Activated CD4-positive, CD25-positive, alpha-beta regulatory T cell treated with anti-CD3 and anti-CD28 coated beads, Interleukin-2, amount 50 U/mL, for 72 hours (primary cell): ENCODE data around the gene RAB13.
A peak's percentile ranks its signal among the peaks of the same experiment; 100 is the strongest.
"Not testable (repeated sequence)": the region's sequence is repeated elsewhere in the genome, so short reads cannot be mapped to it uniquely, and the experiment has no call there.

Source experiments
- DNase-seq: peaks from one replicate; pipeline ENCODE4 v3.0.0; 2021

The RAB13 gene

DNA sequence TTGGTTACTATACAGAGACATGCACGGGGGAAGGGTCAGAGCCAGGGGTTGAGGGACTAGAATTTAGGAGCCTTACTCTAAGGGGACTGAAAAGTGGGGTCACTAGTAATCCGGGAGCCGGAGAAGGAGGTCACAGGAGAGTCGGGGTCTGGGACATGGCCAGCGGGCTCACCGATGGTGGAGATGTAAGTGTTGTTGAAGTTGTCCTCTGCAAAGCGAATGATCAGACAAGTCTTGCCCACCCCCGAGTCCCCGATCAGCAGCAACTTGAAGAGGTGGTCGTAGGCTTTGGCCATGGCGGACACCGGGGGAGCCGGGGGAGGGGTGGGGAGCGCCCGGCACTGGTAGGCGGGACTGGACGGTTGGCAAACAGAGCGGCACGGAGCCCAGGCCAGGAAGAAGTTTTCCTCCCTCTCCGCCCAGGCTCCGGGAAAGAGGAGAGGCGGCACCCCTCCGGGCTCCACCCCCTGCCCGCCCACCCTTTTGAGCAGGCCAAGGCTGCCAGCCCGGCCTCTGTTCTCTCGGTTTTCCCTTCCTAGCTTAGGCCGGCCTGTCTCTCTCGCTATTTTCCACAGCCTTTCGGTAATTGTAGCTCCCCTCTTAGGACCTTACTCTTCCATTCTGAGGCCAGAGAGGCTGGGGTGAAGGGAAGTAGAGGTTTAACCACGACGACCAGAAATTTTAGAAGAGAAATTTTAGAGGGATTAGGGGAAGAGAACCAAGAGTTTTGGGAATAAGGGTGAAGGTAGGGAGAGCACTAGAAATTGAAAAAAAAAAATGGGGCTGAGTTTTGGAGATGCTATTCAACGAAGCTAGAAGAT lies at the start of gene RAB13:
Gene RAB13, minus strand, starts transcription at position 399 of the 821 bp plus-strand sequence. Its CDS starts 103 bp downstream, at position 296.
- DNase-seq: no peak

DNA sequence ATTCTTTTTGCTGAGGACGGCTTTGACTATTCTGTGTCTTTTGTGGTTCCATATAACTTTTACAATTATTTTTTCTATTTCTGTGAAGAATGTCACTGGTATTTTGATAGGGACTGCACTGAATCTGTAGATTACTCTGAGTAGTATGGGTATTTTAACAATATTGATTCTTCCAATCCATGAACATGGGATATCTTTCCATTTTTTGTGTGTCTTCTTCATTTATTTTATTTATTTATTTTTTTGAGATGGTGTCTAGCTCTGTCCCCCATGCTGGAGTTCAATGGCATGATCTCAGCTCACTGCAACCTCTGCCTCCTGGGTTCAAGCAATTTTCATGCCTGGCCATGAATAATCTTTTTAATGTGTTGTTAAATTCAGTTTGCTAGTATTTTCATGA lies 47.6 kb upstream of the RAB13 start:
- DNase-seq: not testable (repeated sequence)

- DNase-seq: no peak
These were observed 33.8 kb upstream of the RAB13 start for GRCh38 chr1:154019940-154020339.

GRCh38 chr1:154019269-154019668 lies 33.1 kb upstream of the RAB13 start:
- DNase-seq: no peak

GRCh38 chr1:154014154-154014907 lies 28.2 kb upstream of the RAB13 start:
- DNase-seq: no peak

DNA sequence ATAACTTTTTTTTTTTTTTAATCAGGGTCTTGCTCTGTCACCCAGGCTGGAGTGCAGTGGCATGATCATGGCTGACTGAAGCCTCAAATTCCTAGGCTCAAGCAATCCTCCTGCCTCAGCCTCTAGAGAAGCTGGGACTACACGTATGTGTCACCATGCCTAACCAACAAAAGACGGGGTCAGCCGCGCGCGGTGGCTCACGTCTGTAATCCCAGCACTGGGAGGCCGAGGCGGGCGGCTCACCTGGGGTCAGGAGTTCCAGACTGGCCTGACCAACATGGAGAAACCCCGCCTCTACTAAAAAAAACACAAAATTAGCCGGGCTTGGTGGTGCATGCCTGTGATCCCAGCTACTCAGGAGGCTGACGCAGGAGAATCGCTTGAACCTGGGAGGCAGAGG lies 26.4 kb upstream of the RAB13 start:
- DNase-seq: not testable (repeated sequence)

- DNase-seq: no peak
These were observed 26.0 kb upstream of the RAB13 start for GRCh38 chr1:154012129-154012528.

- DNase-seq: no peak
These were observed 20.0 kb upstream of the RAB13 start for GRCh38 chr1:154006136-154006535.

DNA sequence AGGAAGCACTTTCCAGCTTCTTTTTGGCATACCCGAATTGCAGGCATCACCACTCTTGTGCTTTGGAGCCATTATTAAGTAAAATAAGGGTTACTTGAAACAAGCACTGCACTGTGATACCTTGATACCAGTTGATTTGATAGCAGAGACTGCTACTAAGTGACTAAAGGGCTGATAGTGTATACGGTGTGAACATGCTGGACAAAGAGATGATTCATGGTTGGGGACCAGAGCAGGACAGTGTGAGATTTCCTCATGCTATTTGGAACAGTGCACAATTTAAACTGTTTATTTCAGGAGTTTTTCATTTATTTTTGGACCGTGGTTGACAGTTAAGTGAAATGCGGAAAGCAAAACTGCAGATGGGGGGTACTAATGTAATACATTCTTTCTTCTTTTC lies 14.3 kb upstream of the RAB13 start:
- DNase-seq: no peak

DNA sequence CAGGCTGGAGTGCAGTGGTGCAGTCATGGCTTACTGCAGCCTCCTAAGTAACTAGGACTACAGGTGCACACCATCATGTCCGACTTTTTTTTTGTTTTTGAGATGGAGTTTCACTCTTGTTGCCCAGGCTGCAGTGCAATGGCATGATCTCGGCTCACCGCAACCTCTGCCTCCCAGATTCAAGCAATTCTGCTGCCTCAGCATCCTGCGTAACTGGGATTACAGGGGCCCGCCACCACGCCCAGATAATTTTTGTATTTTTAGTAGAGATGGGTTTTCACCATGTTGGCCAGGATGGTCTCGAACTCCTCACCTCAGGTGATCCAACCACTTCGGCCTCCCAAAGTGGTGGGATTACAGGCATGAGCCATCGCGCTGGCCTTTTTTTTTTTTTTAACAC lies 10.7 kb upstream of the RAB13 start:
- DNase-seq: not testable (repeated sequence)

DNA sequence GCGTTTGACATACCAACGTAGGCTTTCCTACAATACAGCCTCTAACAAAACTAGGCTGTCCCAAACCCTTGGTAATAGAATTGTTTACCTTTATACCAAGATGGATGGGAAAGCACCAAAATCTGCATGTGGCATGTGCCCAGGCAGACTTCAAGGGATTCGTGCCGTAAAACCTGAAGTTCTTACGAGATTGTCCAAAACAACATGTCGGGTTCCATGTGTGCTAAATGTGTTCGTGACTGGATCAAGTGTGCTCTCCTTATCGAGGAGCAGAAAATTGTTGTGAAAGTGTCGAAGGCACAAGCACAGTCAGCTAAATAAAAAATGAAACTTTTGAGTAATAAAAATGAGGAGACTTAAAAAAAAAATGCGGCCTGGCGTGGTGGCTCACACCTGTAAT lies 9.5 kb upstream of the RAB13 start:
- no peak for DNase-seq

DNA sequence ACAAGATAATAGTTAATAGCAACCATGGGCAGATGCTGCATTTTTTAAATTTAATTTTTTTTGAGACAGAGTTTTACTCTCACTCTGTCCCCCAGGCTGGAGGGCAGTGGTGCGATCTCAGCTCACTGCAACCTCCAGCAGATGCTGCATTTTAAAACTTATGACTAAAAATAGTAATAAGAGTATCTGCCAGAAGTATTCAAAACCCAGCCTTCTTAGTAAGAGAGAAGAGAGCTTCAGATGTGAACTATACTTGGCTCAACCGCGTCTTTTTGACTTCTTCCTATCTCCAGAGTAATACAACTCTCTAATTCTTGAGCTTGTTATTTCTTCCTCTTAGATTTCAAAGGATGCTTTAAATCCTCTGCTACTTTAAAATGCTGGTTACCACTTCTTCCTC lies 9.1 kb upstream of the RAB13 start:
- no peak for DNase-seq

DNA sequence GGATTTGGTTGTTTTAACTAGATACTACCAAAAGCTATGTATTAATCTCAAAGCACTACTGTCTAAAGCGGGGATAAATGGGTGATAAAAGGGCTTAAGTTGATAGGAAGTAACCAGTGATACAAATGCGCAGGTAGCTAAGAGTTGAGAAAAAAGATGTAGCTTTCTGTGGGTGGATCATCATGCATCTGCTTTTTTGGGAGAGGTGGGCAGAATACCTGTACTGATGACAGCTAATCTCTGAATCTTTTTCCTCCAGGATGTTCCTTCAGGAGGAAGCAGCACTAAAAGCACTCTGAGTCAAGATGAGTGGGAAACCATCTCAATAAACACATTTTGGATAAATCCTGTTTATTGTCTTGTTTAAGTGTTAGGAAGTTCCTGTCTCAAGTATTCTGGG lies 5.7 kb upstream of the RAB13 start:
- no peak for DNase-seq

DNA sequence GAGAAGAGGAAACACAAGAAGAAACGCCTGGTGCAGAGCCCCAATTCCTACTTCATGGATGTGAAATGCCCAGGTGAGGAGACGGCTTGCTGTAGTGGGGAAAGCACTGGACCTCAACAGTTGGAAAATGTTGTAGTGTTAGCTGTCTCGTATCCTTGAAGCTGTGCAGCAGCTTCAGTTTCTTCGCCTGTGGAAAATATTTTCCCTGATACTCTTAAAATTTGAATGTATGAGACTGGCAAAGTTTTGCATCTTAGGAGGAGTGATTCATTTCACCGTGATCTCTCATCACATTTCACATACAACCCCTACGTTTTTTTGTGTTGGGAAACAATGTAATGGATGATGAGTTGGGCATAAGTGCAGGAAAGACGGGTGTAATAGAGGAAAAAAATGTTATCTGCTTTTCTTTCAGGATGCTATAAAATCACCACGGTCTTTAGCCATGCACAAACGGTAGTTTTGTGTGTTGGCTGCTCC lies 5.1 kb upstream of the RAB13 start:
- no peak for DNase-seq

DNA sequence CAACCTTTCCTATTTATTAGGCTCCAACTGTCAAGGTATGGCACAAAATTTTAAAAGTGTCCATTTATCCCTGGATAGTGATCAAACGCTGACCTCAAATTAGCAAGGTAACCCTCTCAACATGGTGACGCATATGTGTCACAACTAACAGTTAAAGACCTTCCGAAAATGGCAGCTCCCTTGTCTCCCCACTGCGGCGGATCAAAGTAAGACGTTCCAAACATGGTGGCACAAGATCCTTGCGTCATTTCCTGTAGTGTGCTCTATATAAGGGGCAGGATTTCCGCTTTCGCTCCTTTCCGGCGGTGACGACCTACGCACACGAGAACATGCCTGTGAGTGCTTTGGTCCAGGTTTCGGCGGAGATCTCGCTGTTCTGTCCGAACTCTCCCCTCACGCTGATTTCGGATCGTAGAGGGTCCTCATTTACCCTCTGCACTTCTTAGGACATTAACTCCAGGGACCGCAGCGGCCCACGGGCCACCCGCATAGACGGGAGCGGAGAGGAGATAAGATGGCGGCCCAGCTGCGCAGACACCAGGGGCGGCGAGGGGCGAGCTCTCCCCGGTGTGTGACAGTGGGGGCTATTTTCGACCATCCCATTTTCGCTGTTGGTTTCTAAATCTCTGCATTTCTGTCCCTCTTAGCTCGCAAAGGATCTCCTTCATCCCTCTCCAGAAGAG lies 4.5 kb upstream of the RAB13 start, which contains the start of gene RPS27:
Gene RPS27, plus strand, starts transcription at position 295 of the 683 bp plus-strand sequence. Its CDS starts 35 bp downstream, at position 330.
- peak; percentile 80 for DNase-seq

DNA sequence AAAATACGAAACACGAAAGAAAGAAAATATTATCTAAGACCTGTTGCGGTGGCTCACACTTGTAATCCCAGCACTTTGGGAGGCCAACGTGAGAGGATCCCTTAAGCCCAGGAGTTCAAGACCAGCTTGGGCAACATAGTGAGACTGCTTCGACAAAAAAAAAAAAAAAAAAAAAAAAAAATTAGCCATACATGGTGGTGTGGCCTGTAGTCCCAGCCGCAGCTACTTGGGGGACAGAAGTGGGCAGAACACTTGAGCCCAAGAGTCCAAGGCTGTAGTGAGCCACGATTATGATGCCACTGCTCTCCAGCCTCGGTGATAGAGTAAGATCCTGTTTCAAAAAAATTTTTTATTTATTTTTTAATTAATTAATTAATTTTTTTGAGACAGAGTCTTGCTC lies 1.5 kb upstream of the RAB13 start:
- DNase-seq: no peak

- DNase-seq: no peak
These were observed 712 bp downstream of the RAB13 start for GRCh38 chr1:153985341-153985912.

- DNase-seq: no peak
These were observed 1.8 kb downstream of the RAB13 start for GRCh38 chr1:153984123-153984894.

GRCh38 chr1:153981735-153982134 lies 4.4 kb downstream of the RAB13 start:
- DNase-seq: not testable (repeated sequence)

- DNase-seq: not testable (repeated sequence)
These were observed 7.0 kb downstream of the RAB13 start for GRCh38 chr1:153979091-153979490.

DNA sequence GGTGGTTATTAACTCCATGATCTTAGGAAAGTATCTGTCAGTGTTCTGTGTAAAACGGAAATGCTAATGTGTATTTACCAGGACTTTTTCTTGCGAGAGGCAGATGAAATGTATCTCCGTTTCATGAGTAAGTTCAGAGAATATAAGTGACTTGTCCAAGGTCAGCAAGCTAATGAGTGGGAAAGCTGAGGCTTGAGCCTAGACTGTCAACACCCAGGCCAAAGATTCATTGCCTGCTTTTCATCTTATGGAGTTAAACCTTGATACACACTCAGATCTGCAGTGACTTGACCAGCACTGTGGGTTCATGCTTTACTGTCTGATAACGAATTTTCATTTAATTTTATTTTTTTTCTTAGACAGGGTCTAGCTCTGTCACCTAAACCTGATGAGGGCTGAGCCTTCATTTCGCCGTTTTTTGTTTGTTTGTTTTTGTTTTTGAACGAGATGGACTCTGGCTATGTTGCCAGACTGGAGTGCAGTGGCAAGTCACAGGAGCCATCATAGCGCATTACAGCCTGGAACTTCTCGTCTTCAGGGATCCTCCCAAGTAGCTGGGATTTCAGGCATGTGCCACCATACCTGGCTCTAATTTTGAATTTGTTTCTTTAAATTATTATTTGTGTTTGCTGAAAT lies 7.7 kb downstream of the RAB13 start:
- no peak for DNase-seq
